ENCODE measurements around the gene PTPRM. TPM values are rescaled to one million over a fixed set of nuclear protein-coding genes. Genes with fewer than 3 reads are reported as not detected.

The PTPRM gene
- total RNA-seq, 4 donors from 2014 or later: 22.5 to 92.5 (median 39.2) TPM

DNA sequence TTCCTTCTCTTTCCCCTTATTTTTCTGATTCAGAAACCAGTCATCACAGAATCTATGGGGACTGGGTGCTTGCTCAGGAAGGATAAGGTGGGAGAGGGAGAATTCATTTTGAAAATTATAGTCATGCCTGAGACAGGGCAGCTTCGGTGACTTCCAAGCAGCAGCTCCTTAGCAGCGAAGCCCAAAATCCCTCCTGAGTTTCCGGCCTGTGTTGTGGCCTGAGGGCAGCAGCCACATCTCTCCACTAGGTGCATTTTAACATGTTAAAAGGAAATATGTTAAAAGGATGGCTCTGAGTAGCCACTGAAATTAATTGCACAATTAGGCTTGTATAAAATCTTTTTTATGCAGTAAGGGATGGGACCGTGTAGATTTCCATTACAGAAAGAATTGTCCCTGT is 835.1 kb downstream of the PTPRM start:
- TF ChIP-seq POLR2AphosphoS5 (IDR thresholded peaks at IDR 0.05): no peak
- TF ChIP-seq, protein P1, sequence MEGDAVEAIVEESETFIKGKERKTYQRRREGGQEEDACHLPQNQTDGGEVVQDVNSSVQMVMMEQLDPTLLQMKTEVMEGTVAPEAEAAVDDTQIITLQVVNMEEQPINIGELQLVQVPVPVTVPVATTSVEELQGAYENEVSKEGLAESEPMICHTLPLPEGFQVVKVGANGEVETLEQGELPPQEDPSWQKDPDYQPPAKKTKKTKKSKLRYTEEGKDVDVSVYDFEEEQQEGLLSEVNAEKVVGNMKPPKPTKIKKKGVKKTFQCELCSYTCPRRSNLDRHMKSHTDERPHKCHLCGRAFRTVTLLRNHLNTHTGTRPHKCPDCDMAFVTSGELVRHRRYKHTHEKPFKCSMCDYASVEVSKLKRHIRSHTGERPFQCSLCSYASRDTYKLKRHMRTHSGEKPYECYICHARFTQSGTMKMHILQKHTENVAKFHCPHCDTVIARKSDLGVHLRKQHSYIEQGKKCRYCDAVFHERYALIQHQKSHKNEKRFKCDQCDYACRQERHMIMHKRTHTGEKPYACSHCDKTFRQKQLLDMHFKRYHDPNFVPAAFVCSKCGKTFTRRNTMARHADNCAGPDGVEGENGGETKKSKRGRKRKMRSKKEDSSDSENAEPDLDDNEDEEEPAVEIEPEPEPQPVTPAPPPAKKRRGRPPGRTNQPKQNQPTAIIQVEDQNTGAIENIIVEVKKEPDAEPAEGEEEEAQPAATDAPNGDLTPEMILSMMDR (IDR thresholded peaks at IDR 0.05): no peak
- no peak for TF ChIP-seq EP300 (IDR thresholded peaks at IDR 0.05; ENCODE audit: low read depth)
- no peak for TF ChIP-seq POLR2A (IDR thresholded peaks at IDR 0.05)
- 83 to 85% methylated on average over 1 to 4 of the region's 4 CpGs for WGBS, 2 donors (ENCODE audit: low coverage in 1 of 2)
- no peaks in the 10 kb centered on the region for H3K36me3 ChIP-seq
- DNase-seq: no peak
- H3K9me3 ChIP-seq: no peaks in the 10 kb centered on the region
- no peaks in the 10 kb centered on the region for H3K4me1 ChIP-seq
- no peak overlapping the region for H3K4me3 ChIP-seq
- in situ Hi-C loops (cut with MboI; ENCODE audit: low pct_ligation_motif_present in 1 of 4, low pct_unique_long_range_greater_than_20kb in 1 of 4, low sequenced_read_pairs in 3 of 4): no loop called here
- H3K27me3 ChIP-seq: no peaks in the 10 kb centered on the region
- intact Hi-C loops (cut with DNase I; ENCODE audit: low total_unique reads): no loop called here
- H3K27ac ChIP-seq: no peak overlapping the region

DNA sequence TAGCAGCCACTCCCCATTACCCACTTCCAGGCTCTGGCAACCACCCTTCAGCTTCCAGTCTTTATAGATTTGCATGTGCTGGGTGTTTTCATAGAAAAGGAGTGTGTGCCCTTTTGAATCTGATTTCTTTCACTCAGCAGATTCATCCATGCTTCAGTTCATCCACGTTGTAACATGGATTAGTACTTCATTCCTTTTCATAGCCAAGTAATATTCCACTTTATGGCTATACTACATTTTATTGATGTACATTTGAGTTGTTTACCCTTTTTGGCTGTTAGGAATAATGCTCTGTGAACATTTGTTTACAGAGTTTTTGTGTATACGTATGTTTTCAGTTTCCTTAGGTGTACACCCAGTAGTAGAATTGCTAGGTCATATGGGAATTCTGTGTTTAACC is 836.6 kb downstream of the PTPRM start:
- Histone ChIP-seq H3K27me3 (no peaks in the 10 kb centered on the region), H3K36me3 (no peaks in the 10 kb centered on the region), H3K27ac (no peak overlapping the region), H3K4me3 (no peak overlapping the region), H3K4me1 (no peaks in the 10 kb centered on the region), H3K9me3 (no peaks in the 10 kb centered on the region)
- 86 to 88% methylated on average over 1 to 2 of the region's 2 CpGs for WGBS, 2 donors (ENCODE audit: low coverage in 1 of 2)
- TF ChIP-seq EP300 (IDR thresholded peaks at IDR 0.05; ENCODE audit: low read depth): no peak
- TF ChIP-seq POLR2A (IDR thresholded peaks at IDR 0.05): no peak
- TF ChIP-seq POLR2AphosphoS5 (IDR thresholded peaks at IDR 0.05): no peak
- DNase-seq: no peak
- in situ Hi-C loops (cut with MboI; ENCODE audit: low pct_ligation_motif_present in 1 of 4, low pct_unique_long_range_greater_than_20kb in 1 of 4, low sequenced_read_pairs in 3 of 4): no loop called here
- intact Hi-C loops (cut with DNase I; ENCODE audit: low total_unique reads): no loop called here

DNA sequence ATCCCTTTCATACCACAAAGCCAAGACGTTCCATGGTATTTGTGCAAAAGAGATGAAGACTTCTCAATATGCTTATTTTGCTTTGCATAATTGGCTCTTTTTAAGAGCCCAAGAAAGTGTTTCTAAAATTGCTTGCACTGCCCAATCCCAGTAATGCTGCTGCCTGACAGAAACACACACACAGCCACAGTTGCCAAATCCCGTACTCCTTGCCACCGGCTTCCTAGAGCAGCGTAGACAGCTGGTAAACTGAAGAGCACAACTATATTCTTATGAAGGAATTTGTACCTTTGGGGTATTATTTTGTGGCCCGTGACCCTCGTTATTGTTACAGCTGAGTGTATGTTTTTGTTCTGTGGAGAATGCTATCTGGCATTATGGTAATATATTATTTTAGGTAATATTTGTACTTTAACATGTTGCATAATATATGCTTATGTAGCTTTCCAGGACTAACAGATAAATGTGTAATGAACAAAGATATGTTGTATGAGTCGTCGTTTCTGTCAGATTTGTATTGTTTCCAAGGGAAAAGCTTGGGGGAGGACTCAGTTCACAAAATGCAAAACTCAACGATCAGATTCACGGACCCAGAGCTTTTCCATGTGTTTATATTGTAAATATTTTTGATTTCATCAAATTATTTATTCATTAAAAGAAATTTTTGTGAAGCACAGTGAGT is 839.2 kb downstream of the PTPRM start:
- whole genome bisulfite sequencing, 2 donors (ENCODE audit: low coverage in 1 of 2): 85 to 91% methylated on average over 7 to 10 of the region's 10 CpGs
- H3K4me3 ChIP-seq: no peak overlapping the region
- no peak for DNase-seq
- H3K36me3 ChIP-seq: no peaks in the 10 kb centered on the region
- peaks cover 5% of the 10 kb centered on the region in 2 donors for H3K9me3 ChIP-seq
- no peaks in the 10 kb centered on the region for H3K27me3 ChIP-seq
- no peaks in the 10 kb centered on the region for H3K4me1 ChIP-seq
- intact Hi-C loops (cut with DNase I; ENCODE audit: low total_unique reads): no loop called here
- no peak overlapping the region for H3K27ac ChIP-seq
- TF ChIP-seq EP300 (IDR thresholded peaks at IDR 0.05; ENCODE audit: low read depth): no peak
- no peak for TF ChIP-seq POLR2A (IDR thresholded peaks at IDR 0.05)
- in situ Hi-C loops (cut with MboI; ENCODE audit: low pct_ligation_motif_present in 1 of 4, low pct_unique_long_range_greater_than_20kb in 1 of 4, low sequenced_read_pairs in 3 of 4): no loop called here

DNA sequence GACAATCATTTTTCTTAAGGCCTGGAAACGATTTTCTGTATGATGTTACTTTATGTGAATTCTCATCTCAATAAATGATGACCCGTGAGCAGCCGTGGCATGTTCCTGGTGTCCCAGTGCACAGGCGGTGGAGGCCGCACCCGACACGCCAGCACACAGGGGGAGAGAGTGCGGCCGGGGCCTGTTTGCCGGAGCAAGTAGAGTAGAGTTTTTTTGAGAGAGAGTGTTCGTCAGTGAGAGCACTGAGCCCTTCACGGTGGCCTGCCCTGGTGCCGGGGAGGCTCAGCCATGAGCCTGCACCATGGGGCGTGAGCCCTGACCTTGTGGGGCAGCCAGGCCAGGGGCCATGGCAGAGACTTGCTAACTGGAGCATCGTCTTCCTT is 839.7 kb downstream of the PTPRM start:
- Histone ChIP-seq H3K9me3 (peaks cover 6 to 10% of the 10 kb centered on the region in 2 donors), H3K27me3 (no peaks in the 10 kb centered on the region), H3K36me3 (no peaks in the 10 kb centered on the region), H3K4me3 (no peak overlapping the region), H3K27ac (no peak overlapping the region), H3K4me1 (no peaks in the 10 kb centered on the region)
- no peak for DNase-seq
- in situ Hi-C loops (cut with MboI; ENCODE audit: low pct_ligation_motif_present in 1 of 4, low pct_unique_long_range_greater_than_20kb in 1 of 4, low sequenced_read_pairs in 3 of 4): no loop called here
- TF ChIP-seq POLR2AphosphoS5 (IDR thresholded peaks at IDR 0.05) (no peak), POLR2A (IDR thresholded peaks at IDR 0.05) (no peak), EP300 (IDR thresholded peaks at IDR 0.05; ENCODE audit: low read depth) (no peak)
- TF ChIP-seq, protein P1 (IDR thresholded peaks at IDR 0.05): no peak
- WGBS, 2 donors (ENCODE audit: low coverage in 1 of 2): 87% methylated on average over 11 to 15 of the region's 15 CpGs
- intact Hi-C loops (cut with DNase I; ENCODE audit: low total_unique reads): no loop called here

DNA sequence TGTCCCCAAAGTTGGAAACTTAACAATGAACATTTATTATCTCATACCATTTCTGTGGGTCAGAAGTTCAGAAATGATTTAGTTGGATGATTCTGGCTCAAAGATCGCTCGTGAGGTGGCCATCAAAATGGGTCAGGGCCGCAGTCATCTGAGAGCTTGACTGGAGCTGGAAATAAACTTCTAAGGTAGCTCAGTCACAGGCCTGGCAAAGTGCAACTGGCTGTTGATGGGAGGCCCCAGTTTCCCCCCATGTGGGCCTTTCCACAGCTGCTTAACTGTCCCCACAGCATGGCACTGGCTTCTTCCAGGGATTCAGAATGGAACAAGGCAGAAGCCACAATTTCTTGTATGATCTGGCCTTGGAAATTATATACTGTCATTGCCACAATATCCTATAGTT is 842.0 kb downstream of the PTPRM start:
- Histone ChIP-seq H3K9me3 (peaks cover 6 to 15% of the 10 kb centered on the region in 2 donors), H3K27ac (no peak overlapping the region), H3K4me1 (no peaks in the 10 kb centered on the region), H3K36me3 (no peaks in the 10 kb centered on the region), H3K4me3 (no peak overlapping the region), H3K27me3 (no peaks in the 10 kb centered on the region)
- no peak for DNase-seq
- WGBS, 2 donors (ENCODE audit: low coverage in 1 of 2): 88 to 100% methylated on average over 3 of the region's 3 CpGs
- intact Hi-C loops (cut with DNase I; ENCODE audit: low total_unique reads): no loop called here
- in situ Hi-C loops (cut with MboI; ENCODE audit: low pct_ligation_motif_present in 1 of 4, low pct_unique_long_range_greater_than_20kb in 1 of 4, low sequenced_read_pairs in 3 of 4): no loop called here
- TF ChIP-seq EP300 (IDR thresholded peaks at IDR 0.05; ENCODE audit: low read depth) (no peak), POLR2AphosphoS5 (IDR thresholded peaks at IDR 0.05) (no peak), POLR2A (IDR thresholded peaks at IDR 0.05) (no peak)
- TF ChIP-seq, protein P1 (IDR thresholded peaks at IDR 0.05): no peak
